Neural crest cell (in vitro differentiated cells): ENCODE measurements around the gene SMARCE1. TPM values are rescaled to one million over a fixed set of nuclear protein-coding genes. Genes with fewer than 3 reads are reported as not detected.

Experiments
- DNase-seq: peaks from one replicate; pipeline ENCODE4 v3.0.0; 2021; ENCODE audit warnings: low read depth, mixed read lengths, low spot score
- H3K27ac Mint-ChIP-seq: one replicate; pipeline ENCODE4 v1.8.0; 2021; ENCODE audit warnings: mild to moderate bottlenecking, mixed read lengths; ENCODE audit not compliant: unreplicated experiment
- H3K27me3 Mint-ChIP-seq: 2 replicates; pipeline ENCODE4 v1.8.0; 2021; ENCODE audit warnings: low read depth, mild to moderate bottlenecking, mixed read lengths
- H3K36me3 Mint-ChIP-seq: 2 replicates; pipeline ENCODE4 v1.8.0; 2021; ENCODE audit warnings: low read depth, mild to moderate bottlenecking, mixed read lengths
- H3K4me1 Mint-ChIP-seq: 2 replicates; pipeline ENCODE4 v1.8.0; 2021; ENCODE audit warnings: mixed read lengths
- H3K4me3 Mint-ChIP-seq: one replicate; pipeline ENCODE4 v1.8.0; 2021; ENCODE audit warnings: mild to moderate bottlenecking, mixed read lengths
- H3K9me3 Mint-ChIP-seq: 2 replicates; pipeline ENCODE4 v1.8.0; 2021; ENCODE audit warnings: mixed read lengths
- total RNA-seq: library from RNA; stranded (reverse); gene quantifications from 2 replicates; pipeline ENCODE4 v1.2.1, GENCODE V29; 2021
- TF ChIP-seq, protein P1 (sequence below): fragments of 200-600 bp; sonication (generic); conservative IDR thresholded peaks from 2 replicates; pipeline ENCODE4 v1.5.0; 2021; ENCODE audit warnings: antibody characterized with exemption, mild to moderate bottlenecking

The SMARCE1 gene
- total RNA-seq, 1 donor from 2014 or later: 205 TPM

DNA sequence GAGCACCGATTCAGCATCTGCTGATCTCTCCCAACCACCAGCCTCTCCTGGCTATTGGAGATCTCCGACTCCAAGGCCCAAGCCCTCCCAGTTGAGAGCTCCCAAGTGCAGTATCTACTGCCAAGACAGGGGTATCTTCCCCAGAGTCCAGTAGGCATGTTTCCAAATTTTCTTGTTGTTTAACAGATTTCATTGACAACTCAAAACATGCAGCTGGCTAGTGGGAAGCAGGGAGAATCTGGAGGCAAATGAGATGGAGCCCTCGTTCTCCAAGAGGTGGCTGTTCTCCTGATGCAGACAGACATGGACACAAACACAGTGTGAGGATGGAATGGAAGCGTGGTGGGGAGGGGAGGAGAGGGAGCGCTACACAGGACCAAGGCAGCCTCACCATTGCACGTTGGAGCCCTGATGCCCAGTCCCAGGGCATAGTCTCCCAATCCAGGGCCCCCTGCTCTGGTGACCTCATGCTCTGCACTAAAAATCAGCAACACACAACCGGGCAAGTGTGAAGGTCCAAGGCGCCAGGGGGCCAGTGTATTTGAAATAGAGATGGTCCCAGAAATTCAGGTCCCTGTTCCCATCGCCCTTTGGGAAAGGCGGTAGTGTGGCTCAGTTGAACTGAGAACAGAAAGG, 31.7 kb downstream of the SMARCE1 start:
- no peaks in the 10 kb centered on the region for H3K9me3 Mint-ChIP-seq
- no peak for DNase-seq
- H3K4me3 Mint-ChIP-seq: no peak overlapping the region
- H3K27me3 Mint-ChIP-seq: peaks cover 51% of the 10 kb centered on the region
- H3K4me1 Mint-ChIP-seq: peaks cover 6% of the 10 kb centered on the region
- no peak overlapping the region for H3K27ac Mint-ChIP-seq
- no peaks in the 10 kb centered on the region for H3K36me3 Mint-ChIP-seq
- TF ChIP-seq, protein P1, sequence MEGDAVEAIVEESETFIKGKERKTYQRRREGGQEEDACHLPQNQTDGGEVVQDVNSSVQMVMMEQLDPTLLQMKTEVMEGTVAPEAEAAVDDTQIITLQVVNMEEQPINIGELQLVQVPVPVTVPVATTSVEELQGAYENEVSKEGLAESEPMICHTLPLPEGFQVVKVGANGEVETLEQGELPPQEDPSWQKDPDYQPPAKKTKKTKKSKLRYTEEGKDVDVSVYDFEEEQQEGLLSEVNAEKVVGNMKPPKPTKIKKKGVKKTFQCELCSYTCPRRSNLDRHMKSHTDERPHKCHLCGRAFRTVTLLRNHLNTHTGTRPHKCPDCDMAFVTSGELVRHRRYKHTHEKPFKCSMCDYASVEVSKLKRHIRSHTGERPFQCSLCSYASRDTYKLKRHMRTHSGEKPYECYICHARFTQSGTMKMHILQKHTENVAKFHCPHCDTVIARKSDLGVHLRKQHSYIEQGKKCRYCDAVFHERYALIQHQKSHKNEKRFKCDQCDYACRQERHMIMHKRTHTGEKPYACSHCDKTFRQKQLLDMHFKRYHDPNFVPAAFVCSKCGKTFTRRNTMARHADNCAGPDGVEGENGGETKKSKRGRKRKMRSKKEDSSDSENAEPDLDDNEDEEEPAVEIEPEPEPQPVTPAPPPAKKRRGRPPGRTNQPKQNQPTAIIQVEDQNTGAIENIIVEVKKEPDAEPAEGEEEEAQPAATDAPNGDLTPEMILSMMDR: no peak

DNA sequence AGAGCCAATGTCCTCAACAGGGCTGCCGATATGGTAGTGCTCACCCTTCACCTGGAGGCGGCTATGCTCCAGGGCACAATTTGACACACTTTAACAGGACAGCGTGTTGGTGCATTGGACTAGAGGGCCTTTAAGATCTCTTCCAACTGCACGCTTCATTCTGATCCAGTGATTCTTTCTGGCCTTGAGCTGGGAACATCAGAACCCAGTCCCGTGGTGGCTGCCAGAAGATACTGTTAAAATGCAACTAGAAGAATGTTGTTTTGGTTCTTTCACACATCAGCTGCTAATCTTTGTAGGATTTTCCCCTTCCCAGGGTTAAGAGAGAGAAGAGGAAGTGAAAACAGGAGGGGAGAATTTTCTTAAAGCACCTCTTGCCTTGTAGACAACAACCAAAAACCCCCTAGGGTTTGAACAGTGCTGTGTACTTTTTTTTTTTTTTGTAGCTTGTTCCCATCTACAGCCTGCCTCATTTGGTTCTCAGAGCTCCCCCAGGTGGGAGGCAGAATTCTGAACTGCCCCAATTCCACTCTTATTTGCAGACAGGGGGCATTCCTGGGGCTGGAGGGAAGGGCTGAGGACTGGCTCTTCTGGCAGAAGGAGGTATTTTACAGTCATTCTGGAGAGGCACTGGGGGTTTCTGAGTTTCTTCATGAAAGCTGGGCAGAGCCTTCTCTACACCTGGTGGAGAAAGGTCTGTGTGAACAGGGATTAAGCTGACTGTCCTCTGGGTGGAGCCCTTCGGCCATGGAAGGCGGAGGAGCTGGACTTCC, 32.4 kb downstream of the SMARCE1 start:
- Mint-ChIP-seq H3K27me3 (peaks cover 53% of the 10 kb centered on the region), H3K4me1 (peaks cover 6% of the 10 kb centered on the region), H3K36me3 (no peaks in the 10 kb centered on the region), H3K27ac (no peak overlapping the region), H3K9me3 (no peaks in the 10 kb centered on the region), H3K4me3 (no peak overlapping the region)
- TF ChIP-seq, protein P1: peak; percentile 55
- DNase-seq: no peak

DNA sequence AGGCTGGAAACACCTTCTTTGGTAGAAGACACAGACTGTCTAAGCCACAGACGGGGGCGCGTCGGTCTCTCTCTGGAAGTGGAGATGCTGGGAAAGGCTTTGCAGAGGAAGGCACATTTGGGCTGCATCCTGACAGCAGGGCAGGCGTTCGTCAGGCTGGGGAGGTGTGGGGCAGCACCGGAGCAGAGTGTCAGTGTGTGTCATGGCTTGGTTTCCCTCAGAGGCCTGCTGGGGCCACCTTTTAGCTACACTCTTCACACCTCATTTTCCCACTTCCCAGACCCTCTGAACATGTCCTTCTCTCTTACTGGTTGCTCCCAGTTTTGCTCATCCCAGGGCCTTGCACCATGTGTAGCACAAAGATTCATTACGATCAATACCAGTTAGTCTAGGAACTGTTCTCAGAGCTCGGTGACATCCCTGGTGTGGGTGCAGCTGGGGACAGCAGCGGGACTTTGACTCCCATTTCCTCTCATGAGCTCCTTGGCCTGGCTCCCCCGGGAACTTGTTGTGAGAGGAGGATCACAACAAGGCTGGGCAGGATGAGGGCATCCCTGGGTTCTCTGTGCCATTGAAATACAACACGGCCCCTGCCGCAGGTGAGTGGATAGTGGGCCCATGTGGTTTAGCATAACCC, 33.1 kb downstream of the SMARCE1 start:
- Mint-ChIP-seq H3K4me1 (no peaks in the 10 kb centered on the region), H3K36me3 (no peaks in the 10 kb centered on the region), H3K4me3 (no peak overlapping the region), H3K27ac (no peak overlapping the region), H3K27me3 (peaks cover 50% of the 10 kb centered on the region), H3K9me3 (no peaks in the 10 kb centered on the region)
- DNase-seq: no peak
- TF ChIP-seq, protein P1: no peak

DNA sequence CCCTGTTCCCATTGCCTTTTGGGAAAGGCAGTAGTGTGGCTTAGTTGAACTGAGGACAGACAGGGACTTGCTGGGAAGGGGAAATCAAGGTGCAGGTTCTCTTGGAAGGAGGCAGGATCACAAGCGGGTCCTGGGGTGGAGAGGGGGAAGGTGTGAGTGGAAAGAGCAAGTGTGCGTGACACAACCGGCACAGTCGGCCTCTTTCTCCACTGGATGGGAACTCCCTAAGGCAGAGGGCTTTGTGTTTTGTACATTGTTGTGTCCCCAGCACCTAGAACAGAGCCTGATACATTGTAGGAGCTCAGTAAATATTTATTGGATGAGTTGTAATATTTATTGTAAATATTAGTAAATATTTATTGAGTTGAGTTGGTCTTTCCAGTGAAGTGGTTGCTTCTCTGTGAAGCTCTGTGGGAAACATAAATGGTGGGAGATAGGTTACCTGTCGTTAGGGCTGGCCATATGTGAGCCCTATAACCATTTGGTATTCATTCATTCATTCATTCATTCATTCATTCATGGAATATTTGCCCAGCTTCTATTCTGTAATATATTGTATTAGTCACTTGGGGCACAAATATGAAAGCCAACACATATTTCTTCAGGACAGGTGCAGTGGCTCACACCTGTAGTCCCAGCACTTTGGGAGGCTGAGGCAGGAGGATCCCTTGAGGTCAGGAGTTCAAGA, 34.0 kb downstream of the SMARCE1 start:
- no peaks in the 10 kb centered on the region for H3K4me1 Mint-ChIP-seq
- DNase-seq: no peak
- no peak overlapping the region for H3K27ac Mint-ChIP-seq
- peaks cover 50% of the 10 kb centered on the region for H3K27me3 Mint-ChIP-seq
- no peaks in the 10 kb centered on the region for H3K36me3 Mint-ChIP-seq
- H3K9me3 Mint-ChIP-seq: no peaks in the 10 kb centered on the region
- TF ChIP-seq, protein P1: no peak
- H3K4me3 Mint-ChIP-seq: no peak overlapping the region

DNA sequence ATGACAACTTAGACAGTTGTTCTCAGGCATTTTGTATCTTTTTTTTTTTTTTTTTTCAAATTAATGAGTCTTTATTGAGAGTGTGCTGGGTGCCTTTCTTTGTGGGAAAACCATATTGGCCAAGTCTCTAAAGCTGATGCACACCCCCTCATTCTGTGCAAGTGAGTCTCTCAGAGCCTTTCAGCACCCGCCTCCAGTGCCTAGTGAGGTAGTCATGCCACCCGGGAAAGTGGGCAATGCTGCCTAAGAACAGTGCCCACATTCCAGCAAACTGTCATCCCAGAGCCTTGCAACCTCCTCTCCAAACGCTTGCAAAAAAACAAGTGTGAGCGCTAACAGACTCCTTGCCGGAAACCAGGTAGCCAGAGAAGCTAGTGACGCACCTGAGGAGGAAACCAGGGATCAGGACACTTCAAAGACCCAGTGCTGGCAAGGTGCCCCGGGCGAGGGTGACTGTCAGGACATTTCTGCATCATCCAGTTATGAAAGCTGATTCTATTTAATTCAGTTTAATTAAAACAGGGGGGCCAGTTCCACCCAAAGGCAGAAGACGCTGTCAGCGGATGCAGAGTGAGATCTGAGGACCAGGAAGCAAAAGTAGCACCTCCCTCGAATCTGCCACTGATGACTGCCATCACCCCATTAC, 34.9 kb downstream of the SMARCE1 start:
- Mint-ChIP-seq H3K4me1 (no peaks in the 10 kb centered on the region), H3K27ac (no peak overlapping the region), H3K36me3 (no peaks in the 10 kb centered on the region), H3K4me3 (no peak overlapping the region), H3K9me3 (no peaks in the 10 kb centered on the region), H3K27me3 (peaks cover 50% of the 10 kb centered on the region)
- DNase-seq: no peak
- TF ChIP-seq, protein P1: no peak
